Right lobe of liver (tissue), 4 donors: ENCODE data around the gene MINDY3.

Source experiments
- CTCF ChIP-seq, 4 donors: fragments of 200-600 bp in 3 of 4; fragments of 450-650 bp in 1 of 4; IDR thresholded peaks; one replicate each; pipeline versions ENCODE4 v1.5.1 to v1.8.0; 2016 to 2022; ENCODE audit warnings: antibody characterized with exemption in 4 of 4, mild to moderate bottlenecking in 2 of 4
- POLR2A ChIP-seq: fragments of 450-650 bp; IDR thresholded peaks from one replicate; pipeline ENCODE4 v1.6.1; 2017; ENCODE audit warnings: antibody characterized with exemption, mild to moderate bottlenecking
- donor health status: DM: no; HTN: no; CAD: no.
- donor health status: DM: no; HTN: no; CAD: no.
- donor health status: DM: no; HTN: yes; CAD: no.

- TF ChIP-seq CTCF (IDR thresholded peaks at IDR 0.05) (no peak), POLR2A (no peak)
These were observed 44.9 kb downstream of the MINDY3 start for GRCh38 chr10:15815242-15815885.
